KMS-11 (cell line): ENCODE data around the gene SCAANT1.

ENCODE experiments used
- H2AFZ ChIP-seq: fragments of 200-600 bp; sonication (generic); 2 replicates; pipeline ENCODE4 v1.6.1; 2016; ENCODE audit warnings: antibody characterized with exemption, mixed run types, low read depth
- H3K27ac ChIP-seq: fragments of 200-600 bp; sonication (generic); 2 replicates; pipeline ENCODE4 v1.6.1; 2016; ENCODE audit warnings: mild to moderate bottlenecking, mixed run types
- H3K27me3 ChIP-seq: fragments of 200-600 bp; sonication (generic); 2 replicates; pipeline ENCODE4 v1.6.1; 2017; ENCODE audit warnings: mild to moderate bottlenecking, low read depth, mixed run types, moderate library complexity; ENCODE audit not compliant: insufficient read depth
- H3K36me3 ChIP-seq: fragments of 200-600 bp; sonication (generic); 2 replicates; pipeline ENCODE4 v1.6.1; 2017; ENCODE audit warnings: mild to moderate bottlenecking, mixed run types; ENCODE audit not compliant: insufficient read depth
- H3K4me1 ChIP-seq: fragments of 200-600 bp; sonication (generic); 2 replicates; pipeline ENCODE4 v1.6.1; 2016; ENCODE audit warnings: mild to moderate bottlenecking, low read depth, mixed run types; ENCODE audit not compliant: poor library complexity, severe bottlenecking
- H3K4me2 ChIP-seq: fragments of 200-600 bp; sonication (generic); 2 replicates; pipeline ENCODE4 v1.7.0; 2016; ENCODE audit warnings: mild to moderate bottlenecking, mixed run types
- H3K4me3 ChIP-seq: fragments of 200-600 bp; sonication (generic); IDR thresholded peaks from 2 replicates; pipeline ENCODE4 v1.6.1; 2017; ENCODE audit warnings: low read depth, low read length, mixed read lengths; ENCODE audit not compliant: insufficient read depth
- H3K79me2 ChIP-seq: fragments of 200-600 bp; sonication (generic); 2 replicates; pipeline ENCODE4 v1.6.1; 2016; ENCODE audit warnings: low read depth, mixed run types; ENCODE audit not compliant: insufficient read depth
- H3K9ac ChIP-seq: fragments of 200-600 bp; sonication (generic); 2 replicates; pipeline ENCODE4 v1.6.1; 2016; ENCODE audit warnings: mild to moderate bottlenecking, mixed run types
- H4K20me1 ChIP-seq: fragments of 200-600 bp; sonication (generic); 2 replicates; pipeline ENCODE4 v1.6.1; 2016; ENCODE audit warnings: mild to moderate bottlenecking, mixed run types; ENCODE audit not compliant: insufficient read depth
- CTCF ChIP-seq: fragments of 200-600 bp; sonication (generic); conservative IDR thresholded peaks from 2 replicates; pipeline ENCODE4 v1.6.1; 2017; ENCODE audit warnings: low read depth, mild to moderate bottlenecking, antibody characterized with exemption, low read length, moderate library complexity, mixed read lengths

Gene SCAANT1

GRCh38 chr3:63870615-63871005, 41.6 kb downstream of the SCAANT1 start:
- H3K79me2 ChIP-seq: peaks cover 17% of the 10 kb centered on the region; the same call in 1 of the 2 replicates
- H2AFZ ChIP-seq: no peak overlapping the region
- no peaks in the 10 kb centered on the region for H3K27me3 ChIP-seq
- no peaks in the 10 kb centered on the region for H4K20me1 ChIP-seq
- H3K4me2 ChIP-seq: no peak overlapping the region
- H3K4me3 ChIP-seq: no peak overlapping the region
- no peaks in the 10 kb centered on the region for H3K4me1 ChIP-seq
- H3K9ac ChIP-seq: no peak overlapping the region
- TF ChIP-seq CTCF: no peak
- H3K27ac ChIP-seq: no peak overlapping the region
- no peaks in the 10 kb centered on the region for H3K36me3 ChIP-seq

GRCh38 chr3:63869940-63870614, 42.1 kb downstream of the SCAANT1 start:
- no peak overlapping the region for H3K4me2 ChIP-seq
- H4K20me1 ChIP-seq: no peaks in the 10 kb centered on the region
- no peaks in the 10 kb centered on the region for H3K27me3 ChIP-seq
- no peak overlapping the region for H2AFZ ChIP-seq
- no peak overlapping the region for H3K4me3 ChIP-seq
- no peaks in the 10 kb centered on the region for H3K36me3 ChIP-seq
- H3K4me1 ChIP-seq: no peaks in the 10 kb centered on the region
- no peak overlapping the region for H3K9ac ChIP-seq
- TF ChIP-seq CTCF: no peak
- no peak overlapping the region for H3K27ac ChIP-seq
- peaks cover 21% of the 10 kb centered on the region; the same call in 1 of the 2 replicates for H3K79me2 ChIP-seq

- Histone ChIP-seq H3K4me3 (no peak overlapping the region), H3K27ac (no peak overlapping the region), H3K4me1 (peaks cover 2% of the 10 kb centered on the region), H2AFZ (no peak overlapping the region), H3K4me2 (no peak overlapping the region), H3K79me2 (peaks cover 30% of the 10 kb centered on the region; the same call in 1 of the 2 replicates), H3K36me3 (no peaks in the 10 kb centered on the region), H3K27me3 (no peaks in the 10 kb centered on the region), H4K20me1 (no peaks in the 10 kb centered on the region), H3K9ac (no peak overlapping the region)
- TF ChIP-seq CTCF: no peak
These were observed 45.0 kb downstream of the SCAANT1 start for GRCh38 chr3:63867225-63867624.

GRCh38 chr3:63864965-63865327, 47.2 kb downstream of the SCAANT1 start:
- Histone ChIP-seq H3K36me3 (no peaks in the 10 kb centered on the region), H2AFZ (peak overlapping the region; percentile 42; the same call in 1 of the 2 replicates), H4K20me1 (no peaks in the 10 kb centered on the region), H3K4me3 (peak overlapping the region; percentile 39), H3K79me2 (peaks cover 38% of the 10 kb centered on the region; the same call in 1 of the 2 replicates), H3K27me3 (no peaks in the 10 kb centered on the region), H3K4me1 (peaks cover 4% of the 10 kb centered on the region), H3K27ac (peak overlapping the region; percentile 63), H3K4me2 (peak overlapping the region; percentile 73), H3K9ac (peak overlapping the region; percentile 81)
- TF ChIP-seq CTCF: no peak
